ENCODE measurements around the gene ATF7IP2.

The ATF7IP2 gene

DNA sequence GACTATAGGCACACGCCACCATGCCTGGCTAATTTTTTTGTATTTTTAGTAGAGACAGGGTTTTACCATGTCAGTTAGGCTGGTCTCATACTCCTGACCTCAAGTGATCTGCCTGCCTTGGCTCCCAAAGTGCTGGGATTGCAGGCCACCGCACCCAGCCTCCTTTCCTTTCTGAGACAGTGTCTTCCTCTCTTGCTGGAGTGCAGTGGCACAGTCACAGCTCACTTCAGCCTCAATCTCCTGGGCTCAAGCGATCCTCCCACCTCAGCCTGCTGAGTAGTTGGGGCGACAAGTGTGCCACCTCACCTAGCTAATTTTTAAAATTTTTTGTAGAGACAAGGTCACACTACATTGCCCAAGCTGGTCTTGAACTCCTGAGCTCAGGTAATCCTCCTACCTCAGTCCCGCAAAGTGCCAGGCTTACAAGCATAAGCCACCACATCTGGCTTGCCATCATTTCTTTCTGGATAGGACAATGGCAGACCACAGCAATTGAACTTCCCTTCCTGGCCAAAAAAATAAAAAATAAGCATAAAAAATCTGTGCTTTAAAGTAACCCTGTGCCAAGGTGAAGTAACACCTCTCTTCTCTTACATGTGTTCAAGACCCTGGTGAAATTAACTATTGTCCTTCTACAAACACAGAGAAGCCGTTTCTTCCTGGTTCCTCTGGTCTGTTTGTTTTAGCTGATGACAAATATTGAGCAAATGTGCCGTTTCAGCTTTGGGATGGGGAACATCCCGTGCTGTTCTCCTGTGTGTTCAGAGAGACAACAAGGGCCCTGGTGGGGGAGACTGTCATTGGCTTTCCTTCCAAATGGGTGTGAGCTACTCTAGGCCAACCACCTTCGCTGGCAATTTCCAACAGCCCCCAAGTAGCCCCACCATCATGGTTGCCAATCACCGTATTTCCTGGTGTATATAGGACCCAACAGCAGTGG lies 134.3 kb downstream of the ATF7IP2 start:
- ChIA-PET POLR2A (no interaction called here), CTCF (interaction anchor here (1.2 to 6.8 kb wide), 9 partner anchors 10 to 398 kb away, joined by 4 to 104 read pairs (median 7); no protein-coding TSS in a partner anchor)
- DNase-seq (ENCODE audit: low read depth, low spot score): no peak
- TF ChIP-seq, protein P1, sequence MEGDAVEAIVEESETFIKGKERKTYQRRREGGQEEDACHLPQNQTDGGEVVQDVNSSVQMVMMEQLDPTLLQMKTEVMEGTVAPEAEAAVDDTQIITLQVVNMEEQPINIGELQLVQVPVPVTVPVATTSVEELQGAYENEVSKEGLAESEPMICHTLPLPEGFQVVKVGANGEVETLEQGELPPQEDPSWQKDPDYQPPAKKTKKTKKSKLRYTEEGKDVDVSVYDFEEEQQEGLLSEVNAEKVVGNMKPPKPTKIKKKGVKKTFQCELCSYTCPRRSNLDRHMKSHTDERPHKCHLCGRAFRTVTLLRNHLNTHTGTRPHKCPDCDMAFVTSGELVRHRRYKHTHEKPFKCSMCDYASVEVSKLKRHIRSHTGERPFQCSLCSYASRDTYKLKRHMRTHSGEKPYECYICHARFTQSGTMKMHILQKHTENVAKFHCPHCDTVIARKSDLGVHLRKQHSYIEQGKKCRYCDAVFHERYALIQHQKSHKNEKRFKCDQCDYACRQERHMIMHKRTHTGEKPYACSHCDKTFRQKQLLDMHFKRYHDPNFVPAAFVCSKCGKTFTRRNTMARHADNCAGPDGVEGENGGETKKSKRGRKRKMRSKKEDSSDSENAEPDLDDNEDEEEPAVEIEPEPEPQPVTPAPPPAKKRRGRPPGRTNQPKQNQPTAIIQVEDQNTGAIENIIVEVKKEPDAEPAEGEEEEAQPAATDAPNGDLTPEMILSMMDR (IDR thresholded peaks at IDR 0.05; ENCODE audit: insufficient read depth, low read length, missing control alignments): no peak
- H3K4me3 ChIP-seq (ENCODE audit: low read depth, low read length): no peak overlapping the region

DNA sequence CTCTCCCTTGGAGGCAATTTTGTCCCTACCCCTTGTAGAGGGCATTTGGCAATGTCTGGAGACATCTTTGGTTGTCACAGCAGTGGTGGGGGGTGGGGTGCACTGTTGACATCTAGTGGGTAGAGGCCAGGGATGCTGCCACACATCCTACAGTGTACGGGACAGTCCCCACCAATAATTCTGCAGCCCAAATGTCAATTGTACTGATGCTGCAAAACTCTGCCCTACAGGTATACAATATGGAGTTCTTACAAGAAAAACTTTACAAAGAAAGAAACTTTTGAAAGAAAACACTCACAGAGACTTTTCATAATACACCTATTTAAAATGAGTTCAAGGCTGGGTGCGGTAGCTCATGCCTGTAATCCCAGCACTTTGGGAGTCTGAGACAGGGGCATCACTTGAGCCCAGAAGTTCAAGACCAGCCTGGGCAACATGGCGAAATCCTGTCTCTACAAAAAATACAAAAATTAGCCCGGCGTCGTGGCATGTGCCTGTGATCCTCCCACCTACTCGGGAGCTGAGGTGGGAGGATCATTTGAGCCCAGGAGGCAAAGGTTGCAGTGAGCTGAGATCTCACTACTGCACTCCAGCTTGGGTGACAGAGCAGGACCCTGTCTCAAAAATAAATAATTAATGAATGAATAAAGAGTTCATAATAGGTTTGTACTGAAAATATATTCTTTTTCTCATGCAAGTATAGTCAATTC lies 135.2 kb downstream of the ATF7IP2 start:
- H3K4me3 ChIP-seq (ENCODE audit: low read depth, low read length): no peak overlapping the region
- no peak for DNase-seq (ENCODE audit: low read depth, low spot score)
- POLR2A ChIA-PET: no interaction called here
- TF ChIP-seq, protein P1 (IDR thresholded peaks at IDR 0.05; ENCODE audit: insufficient read depth, low read length, missing control alignments): no peak
- CTCF ChIA-PET: interaction anchor here (0.6 to 6.8 kb wide), 13 partner anchors 11 to 397 kb away, joined by 3 to 104 read pairs (median 4); partner anchors contain the start of gene NUBP1

DNA sequence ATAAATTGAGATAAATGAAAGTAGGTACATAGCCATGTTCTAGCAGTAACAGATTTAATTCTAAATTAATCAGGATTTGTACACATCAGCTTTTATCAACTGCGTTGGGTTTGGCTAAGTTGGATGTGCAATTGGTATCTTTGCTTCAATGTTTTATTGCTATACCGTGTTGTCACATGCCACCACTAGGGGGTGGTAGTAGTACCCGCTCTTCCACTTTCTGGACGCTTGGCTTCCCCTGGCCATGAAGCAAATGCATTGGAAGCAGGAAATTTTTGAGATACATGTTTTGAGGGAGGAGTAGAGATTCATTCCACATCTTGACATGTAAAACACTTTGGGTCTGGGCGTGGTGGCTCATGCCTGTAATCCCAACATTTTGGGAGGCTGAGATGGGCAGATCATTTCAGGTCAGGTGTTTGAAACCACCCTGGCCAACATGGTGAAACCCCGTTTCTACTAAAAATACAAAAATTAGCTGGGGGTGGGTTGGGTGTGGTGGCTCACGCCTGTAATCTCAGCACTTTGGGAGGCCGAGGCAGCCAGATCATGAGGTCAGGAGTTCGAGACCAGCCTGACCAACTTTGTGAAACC lies 135.9 kb downstream of the ATF7IP2 start:
- POLR2A ChIA-PET: no interaction called here
- no peak for DNase-seq (ENCODE audit: low read depth, low spot score)
- TF ChIP-seq, protein P1 (IDR thresholded peaks at IDR 0.05; ENCODE audit: insufficient read depth, low read length, missing control alignments): peak; percentile 61

DNA sequence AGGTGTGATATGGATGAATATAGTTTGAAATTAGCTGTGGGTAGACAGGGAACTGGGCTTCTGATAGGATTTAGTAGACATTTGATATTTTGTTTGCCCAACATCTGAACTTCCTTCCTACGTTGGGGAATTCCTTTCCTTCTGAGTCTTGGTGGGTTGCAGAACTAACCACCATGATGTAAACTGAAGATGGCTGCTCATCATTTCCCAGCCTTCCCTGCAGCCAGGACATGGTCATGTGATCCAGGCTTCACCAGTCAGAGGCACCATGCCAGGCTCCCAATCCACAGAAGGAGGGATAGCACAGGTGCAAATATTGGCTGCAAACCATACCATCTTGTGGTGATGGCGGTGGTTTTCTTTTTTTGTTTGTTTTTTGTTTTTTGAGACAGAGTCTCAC lies 137.1 kb downstream of the ATF7IP2 start:
- no peak overlapping the region for H3K4me3 ChIP-seq (ENCODE audit: low read depth, low read length)
- no peak for DNase-seq (ENCODE audit: low read depth, low spot score)
- ChIA-PET POLR2A (no interaction called here), CTCF (interaction anchor here (1.1 to 6.8 kb wide), 5 partner anchors 8 to 395 kb away, joined by 4 to 104 read pairs (median 22); no protein-coding TSS in a partner anchor)
- TF ChIP-seq, protein P1 (IDR thresholded peaks at IDR 0.05; ENCODE audit: insufficient read depth, low read length, missing control alignments): no peak

More for the DNA sequence above, 135.9 kb downstream of the ATF7IP2 start:
- no peak overlapping the region for H3K4me3 ChIP-seq (ENCODE audit: low read depth, low read length)
- CTCF ChIA-PET: interaction anchor here (0.6 to 6.8 kb wide), 13 partner anchors 10 to 396 kb away, joined by 3 to 104 read pairs (median 4); partner anchors contain the start of gene NUBP1

DNA sequence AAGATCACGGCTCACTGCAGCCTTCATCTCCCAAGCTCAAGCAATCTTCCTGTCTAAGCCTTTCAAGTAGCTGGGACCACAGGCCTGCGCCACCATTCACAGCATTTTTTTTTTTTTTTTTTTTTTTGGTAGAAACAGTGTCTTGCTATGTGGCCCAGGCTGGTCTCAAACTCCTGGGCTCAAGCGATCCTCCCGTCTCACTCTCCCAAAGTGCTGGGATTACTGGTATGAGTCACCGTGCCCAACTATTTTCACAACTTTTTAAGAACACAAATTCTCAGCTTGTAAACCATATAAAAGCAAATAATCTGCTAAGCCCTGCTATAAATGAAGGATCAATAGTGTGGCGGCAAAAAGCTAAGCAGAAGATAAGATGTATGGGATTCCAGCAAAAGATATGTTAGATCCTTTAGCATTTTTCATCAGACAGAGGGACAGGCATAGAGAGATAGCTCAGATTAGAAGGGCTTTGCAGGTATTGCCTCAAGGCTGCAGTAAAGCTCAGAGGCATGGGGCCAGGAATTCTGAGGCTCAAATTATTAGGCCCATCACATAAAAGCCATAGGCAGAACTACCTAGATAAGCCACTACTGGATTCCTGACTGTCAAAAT lies 139.5 kb downstream of the ATF7IP2 start:
- no peak overlapping the region for H3K4me3 ChIP-seq (ENCODE audit: low read depth, low read length)
- TF ChIP-seq, protein P1 (IDR thresholded peaks at IDR 0.05; ENCODE audit: insufficient read depth, low read length, missing control alignments): no peak
- POLR2A ChIA-PET: no interaction called here
- CTCF ChIA-PET: interaction anchor here (1.1 to 6.8 kb wide), 2 partner anchors 10 to 213 kb away, joined by 6 to 104 read pairs; no protein-coding TSS in a partner anchor
- DNase-seq (ENCODE audit: low read depth, low spot score): no peak

Data from AG04449 (cell line).